ENCODE results near the gene ABHD15.

- no peak for TF ChIP-seq POLR2A (IDR thresholded peaks at IDR 0.05; ENCODE audit: low read depth, low read length)
- TF ChIP-seq CTCF (IDR thresholded peaks at IDR 0.05; ENCODE audit: extremely low read depth in 1 of 2, insufficient read depth in 1 of 2, low read depth in 1 of 2, low read length in 2 of 2): no peak
- no peak for TF ChIP-seq EZH2 (IDR thresholded peaks at IDR 0.05; ENCODE audit: borderline replicate concordance, low read depth, low read length, severe bottlenecking)
Observed at GRCh38 chr17:29567304-29567553, 392 bp upstream of the ABHD15 start.

All from endothelial cell of umbilical vein (primary cell).